Tibial nerve (tissue), 4 donors: Measurements from ENCODE around the gene SSR4. TPM values are rescaled to one million over a fixed set of nuclear protein-coding genes. Genes with fewer than 3 reads are reported as not detected.

Experiments
- DNase-seq, 2 donors: peaks; one replicate each; pipeline ENCODE4 v3.0.0-alpha.2; 2019; ENCODE audit warnings: low spot score in 2 of 2
- H3K27ac ChIP-seq, 4 donors: fragments of 200-600 bp; sonication (generic) in 3 of 4; one replicate each; pipeline ENCODE4 v1.5.1; 2017 to 2019; ENCODE audit warnings: mild to moderate bottlenecking in 1 of 4
- H3K27me3 ChIP-seq, 2 donors: fragments of 200-600 bp; sonication (generic) in 1 of 2; one replicate each; pipeline versions ENCODE4 v1.5.1 to v1.6.0; 2017 to 2019
- H3K36me3 ChIP-seq, 3 donors: fragments of 200-600 bp; sonication (generic); one replicate each; pipeline ENCODE4 v1.5.1; 2018 to 2019
- H3K4me1 ChIP-seq, 4 donors: fragments of 200-600 bp; sonication (generic) in 3 of 4; one replicate each; pipeline ENCODE4 v1.5.1; 2017 to 2019
- H3K4me3 ChIP-seq, 4 donors: fragments of 200-600 bp; sonication (generic) in 3 of 4; one replicate each; pipeline ENCODE4 v1.5.1; 2017 to 2019; ENCODE audit warnings: mild to moderate bottlenecking in 1 of 4, moderate library complexity in 1 of 4
- H3K9me3 ChIP-seq, 4 donors: fragments of 200-600 bp; sonication (generic) in 3 of 4; one replicate each; pipeline ENCODE4 v1.5.1; 2017 to 2019
- CTCF ChIP-seq, 5 experiments: fragments of 200-600 bp in 3 of 5; fragments of 450-650 bp in 2 of 5; sonication (generic) in 3 of 5; IDR thresholded peaks; one replicate each; pipeline ENCODE4 v1.5.1; 2016 to 2019; ENCODE audit warnings: antibody characterized with exemption in 5 of 5, mild to moderate bottlenecking in 3 of 5, moderate library complexity in 2 of 5
- EP300 ChIP-seq, 2 donors: sonication (generic); formaldehyde crosslinking; IDR thresholded peaks; one replicate each; pipeline ENCODE4 v1.6.1; 2017; ENCODE audit warnings: antibody characterized with exemption in 2 of 2, mild to moderate bottlenecking in 1 of 2
- POLR2A ChIP-seq, 2 donors: fragments of 450-650 bp; IDR thresholded peaks; one replicate each; pipeline ENCODE4 v1.6.1; 2017; ENCODE audit warnings: antibody characterized with exemption in 2 of 2, mild to moderate bottlenecking in 2 of 2, moderate library complexity in 2 of 2
- WGBS, 2 donors: methylation state at CpG; one replicate each; pipeline ENCODE4 v1.1.5; 2018; 5-methylcytosine and 5-hydroxymethylcytosine counted together
- total RNA-seq, 4 donors: library from RNA; depleted of rRNA; stranded (reverse); fragments of >200 nt; gene quantifications; one replicate each; pipeline ENCODE4 v1.1.0, GENCODE V29; 2016

Gene SSR4
- total RNA-seq, 4 donors from 2014 or later, result 93.6 to 156 (median 131) TPM

- no peaks in the 10 kb centered on the region for H3K9me3 ChIP-seq
- no peak for TF ChIP-seq CTCF (IDR thresholded peaks at IDR 0.05)
- no peak for TF ChIP-seq POLR2A (IDR thresholded peaks at IDR 0.05)
- no peak for TF ChIP-seq EP300 (IDR thresholded peaks at IDR 0.05)
- no peak overlapping the region for H3K4me3 ChIP-seq
- H3K4me1 ChIP-seq, result no peaks in the 10 kb centered on the region
- H3K27ac ChIP-seq, result no peak overlapping the region
- peaks cover 0 to 50% of the 10 kb centered on the region in 2 donors for H3K27me3 ChIP-seq
- DNase-seq, result no peak
- WGBS, 2 donors, result 34 to 37% methylated on average over 6 of the region's 6 CpGs
- no peaks in the 10 kb centered on the region for H3K36me3 ChIP-seq
Measured at GRCh38 chrX:153844509-153845082, 50.1 kb downstream of the SSR4 start.

- no peak for DNase-seq
- H3K9me3 ChIP-seq, result no peaks in the 10 kb centered on the region
- 35 to 51% methylated on average over 6 of the region's 6 CpGs for WGBS, 2 donors
- no peaks in the 10 kb centered on the region for H3K4me1 ChIP-seq
- no peak overlapping the region for H3K27ac ChIP-seq
- no peak for TF ChIP-seq POLR2A (IDR thresholded peaks at IDR 0.05)
- TF ChIP-seq EP300 (IDR thresholded peaks at IDR 0.05), result no peak
- TF ChIP-seq CTCF (IDR thresholded peaks at IDR 0.05), result no peak
- H3K27me3 ChIP-seq, result peaks cover 0 to 48% of the 10 kb centered on the region in 2 donors
- no peak overlapping the region for H3K4me3 ChIP-seq
- no peaks in the 10 kb centered on the region for H3K36me3 ChIP-seq
Measured at GRCh38 chrX:153845195-153845594, 50.7 kb downstream of the SSR4 start.

DNA sequence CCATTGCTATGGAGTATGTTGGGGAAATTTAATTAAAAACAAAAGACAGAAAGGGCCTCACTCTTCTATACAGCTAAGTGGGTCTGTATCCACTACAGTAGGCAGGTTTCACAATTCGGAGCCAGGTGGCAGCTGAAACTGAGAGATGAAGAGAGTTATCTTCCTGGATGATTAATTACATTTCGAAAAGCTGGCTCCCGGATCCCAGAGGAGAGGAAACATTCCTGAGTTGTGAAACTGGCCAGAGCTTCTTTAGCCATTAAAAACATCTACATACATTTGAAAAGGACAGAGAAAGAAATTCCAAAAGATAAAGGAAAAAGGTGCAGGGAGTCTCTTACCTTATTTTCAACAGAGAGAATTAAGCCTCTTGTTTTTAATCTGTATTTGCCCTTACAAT is 51.4 kb downstream of the SSR4 start:
- H3K27ac ChIP-seq, result no peak overlapping the region
- DNase-seq, result no peak
- no peaks in the 10 kb centered on the region for H3K36me3 ChIP-seq
- H3K4me3 ChIP-seq, result no peak overlapping the region
- H3K4me1 ChIP-seq, result no peaks in the 10 kb centered on the region
- 44 to 51% methylated on average over 3 of the region's 3 CpGs for WGBS, 2 donors
- no peaks in the 10 kb centered on the region for H3K9me3 ChIP-seq
- TF ChIP-seq POLR2A (IDR thresholded peaks at IDR 0.05) (no peak), EP300 (IDR thresholded peaks at IDR 0.05) (no peak), CTCF (IDR thresholded peaks at IDR 0.05) (no peak)
- peaks cover 0 to 43% of the 10 kb centered on the region in 2 donors for H3K27me3 ChIP-seq

Other genes with a start within 250 kb of the SSR4 start
- 10 to 100 TPM; 26.4 to 36.9 (median 32.2) TPM for gene CCNQ, start 195.5 kb upstream of the SSR4 start, total RNA-seq
- not detected for gene DUSP9, start 147.5 kb upstream of the SSR4 start, total RNA-seq
- 1 to 10 TPM in 2 of 4 donors, under 1 TPM in 1, not detected in 1; 0.63 to 4.5 (median 3.6) TPM for gene PNCK, start 120.9 kb upstream of the SSR4 start, total RNA-seq
- 10 to 100 TPM; 14.4 to 26.7 (median 21.9) TPM for gene SLC6A8, start 106.7 kb upstream of the SSR4 start, total RNA-seq
- gene BCAP31, start 70.3 kb upstream of the SSR4 start, total RNA-seq, result 100 to 1,000 TPM in 3 of 4 donors, 10 to 100 TPM in 1; 99.0 to 126 (median 114) TPM
- 10 to 100 TPM; 13.0 to 36.6 (median 15.0) TPM for gene ABCD1, start 69.8 kb upstream of the SSR4 start, total RNA-seq
- 10 to 100 TPM; 45.4 to 77.7 (median 50.3) TPM for gene PLXNB3, start 30.4 kb upstream of the SSR4 start, total RNA-seq
- gene SRPK3, start 13.6 kb upstream of the SSR4 start, total RNA-seq, result 1 to 10 TPM in 2 of 4 donors, under 1 TPM in 2; 0.87 to 5.1 (median 1.4) TPM
- gene IDH3G, start 293 bp upstream of the SSR4 start, total RNA-seq, result 100 to 1,000 TPM in 1 of 4 donors, 10 to 100 TPM in 3; 48.9 to 101 (median 83.2) TPM
- 10 to 100 TPM; 19.9 to 24.6 (median 21.2) TPM for gene PDZD4, start 35.9 kb downstream of the SSR4 start, total RNA-seq
- 10 to 100 TPM; 23.7 to 53.7 (median 46.3) TPM for gene L1CAM, start 91.5 kb downstream of the SSR4 start, total RNA-seq
- gene AVPR2, start 110.0 kb downstream of the SSR4 start, total RNA-seq, result 1 to 10 TPM; 2.1 to 9.3 (median 5.7) TPM
- gene ARHGAP4, start 131.6 kb downstream of the SSR4 start, total RNA-seq, result 10 to 100 TPM; 23.0 to 90.9 (median 32.7) TPM
- 100 to 1,000 TPM in 1 of 4 donors, 10 to 100 TPM in 3; 48.0 to 152 (median 73.8) TPM for gene NAA10, start 140.4 kb downstream of the SSR4 start, total RNA-seq
- 10 to 100 TPM; 12.1 to 28.8 (median 17.8) TPM for gene RENBP, start 150.0 kb downstream of the SSR4 start, total RNA-seq
- 10 to 100 TPM; 42.6 to 52.2 (median 48.9) TPM for gene HCFC1, start 177.2 kb downstream of the SSR4 start, total RNA-seq
- 10 to 100 TPM in 2 of 4 donors, 1 to 10 TPM in 2; 4.2 to 16.4 (median 9.6) TPM for gene TMEM187, start 178.1 kb downstream of the SSR4 start, total RNA-seq
- 100 to 1,000 TPM in 1 of 4 donors, 10 to 100 TPM in 3; 50.7 to 127 (median 64.4) TPM for gene IRAK1, start 225.2 kb downstream of the SSR4 start, total RNA-seq